ENCODE measurements around the gene ZNF426.
"Not testable (repeated sequence)": the region's sequence is repeated elsewhere in the genome, so short reads cannot be mapped to it uniquely, and the experiment has no call there.

Gene ZNF426

GRCh38 chr19:9538183-9539058, at the start of gene ZNF426:
Gene ZNF426 (minus strand): TSS chr19:9538645. CDS start chr19:9536232, 2,413 bp downstream.
- peak; percentile 87 to 90 for DNase-seq

DNA sequence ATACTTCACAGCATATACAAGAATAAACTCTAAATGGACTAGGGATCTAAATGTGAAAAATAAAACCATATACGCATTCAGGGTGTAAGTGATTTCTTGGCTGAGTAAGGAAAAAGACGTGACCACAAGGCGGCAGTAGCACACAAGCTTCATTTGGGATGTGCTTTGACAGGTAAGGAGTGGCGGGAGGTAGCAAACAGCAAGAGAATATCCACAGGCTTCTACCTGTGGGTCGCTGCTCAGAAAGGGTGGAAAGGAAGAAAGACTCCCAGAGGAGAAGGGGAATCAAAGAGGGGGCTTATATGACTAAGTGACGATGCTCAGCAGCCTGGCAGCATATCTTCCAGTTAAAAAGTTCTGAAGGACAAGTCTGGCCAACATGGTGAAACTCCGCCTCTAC, 48.3 kb upstream of the ZNF426 start:
- DNase-seq, result peak; percentile 25 to 64

DNA sequence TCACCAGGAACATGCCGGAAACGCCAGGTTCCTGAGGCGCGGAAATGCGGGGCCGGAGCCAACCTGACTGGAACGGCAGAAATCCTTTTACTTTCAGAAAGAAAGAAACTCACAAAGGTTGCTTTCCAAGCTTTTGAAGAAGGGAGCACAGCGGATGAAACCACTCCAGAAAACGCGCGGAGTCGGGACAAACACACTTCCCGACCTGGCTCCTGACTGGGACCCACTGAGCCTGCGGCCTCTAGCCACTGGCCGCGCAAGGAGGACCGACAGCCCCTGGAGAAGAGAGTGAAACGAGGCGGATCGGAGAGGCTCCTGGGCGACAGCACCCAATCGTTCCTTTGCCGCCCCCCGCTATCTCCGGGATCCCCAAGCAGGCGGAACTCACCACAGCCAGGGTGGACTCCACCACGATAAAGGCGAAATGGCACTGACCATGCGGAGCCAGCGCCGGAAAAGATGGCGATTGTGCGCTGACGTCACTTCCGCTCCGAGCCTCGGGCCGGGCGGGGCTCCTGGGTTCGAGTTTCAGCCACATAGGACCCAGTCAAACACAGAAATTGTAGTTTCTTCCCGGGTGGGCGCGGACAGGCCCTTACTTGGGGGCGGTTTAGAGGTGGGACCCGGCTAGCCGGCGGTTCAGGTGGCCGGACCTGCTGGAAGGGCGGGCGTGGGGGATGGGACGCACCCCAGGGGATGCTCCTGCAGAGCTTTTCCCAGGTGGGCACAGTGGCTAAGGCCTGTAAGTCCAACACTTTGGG, 45.8 kb upstream of the ZNF426 start, which contains the start of gene ZNF121:
Gene ZNF121, minus strand, starts transcription at position 432 of the 761 bp plus-strand sequence. CDS start 16,407 bp downstream, outside the sequence.
- peak; percentile 91 to 92 for DNase-seq

- not testable (repeated sequence) for DNase-seq
These were observed 43.8 kb upstream of the ZNF426 start for GRCh38 chr19:9582081-9582725.

- DNase-seq, result no peak
These were observed 42.3 kb upstream of the ZNF426 start for GRCh38 chr19:9580728-9581127.

DNA sequence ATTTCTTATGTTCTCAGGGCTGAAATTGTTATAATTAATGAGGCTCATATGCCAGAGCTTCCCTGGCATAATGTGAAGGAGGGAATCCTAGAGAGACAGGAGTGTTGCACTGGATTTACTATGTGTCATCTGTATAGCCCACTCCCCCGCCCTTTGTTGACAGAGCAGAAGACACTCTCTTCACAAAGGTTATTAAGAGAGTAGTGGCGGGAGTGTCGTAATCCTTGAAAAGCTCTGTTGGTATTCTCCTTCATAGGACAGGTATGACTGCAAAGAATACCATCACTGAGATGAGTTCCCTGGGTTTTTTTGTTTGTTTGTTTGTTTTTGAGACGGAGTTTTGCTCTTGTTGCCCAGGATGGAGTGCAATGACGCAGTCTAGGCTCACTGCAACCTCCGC, 31.8 kb upstream of the ZNF426 start:
- DNase-seq, result no peak

GRCh38 chr19:9566729-9567128, 28.3 kb upstream of the ZNF426 start:
- no peak for DNase-seq

GRCh38 chr19:9565900-9566705, 27.7 kb upstream of the ZNF426 start:
- DNase-seq, result no peak

DNA sequence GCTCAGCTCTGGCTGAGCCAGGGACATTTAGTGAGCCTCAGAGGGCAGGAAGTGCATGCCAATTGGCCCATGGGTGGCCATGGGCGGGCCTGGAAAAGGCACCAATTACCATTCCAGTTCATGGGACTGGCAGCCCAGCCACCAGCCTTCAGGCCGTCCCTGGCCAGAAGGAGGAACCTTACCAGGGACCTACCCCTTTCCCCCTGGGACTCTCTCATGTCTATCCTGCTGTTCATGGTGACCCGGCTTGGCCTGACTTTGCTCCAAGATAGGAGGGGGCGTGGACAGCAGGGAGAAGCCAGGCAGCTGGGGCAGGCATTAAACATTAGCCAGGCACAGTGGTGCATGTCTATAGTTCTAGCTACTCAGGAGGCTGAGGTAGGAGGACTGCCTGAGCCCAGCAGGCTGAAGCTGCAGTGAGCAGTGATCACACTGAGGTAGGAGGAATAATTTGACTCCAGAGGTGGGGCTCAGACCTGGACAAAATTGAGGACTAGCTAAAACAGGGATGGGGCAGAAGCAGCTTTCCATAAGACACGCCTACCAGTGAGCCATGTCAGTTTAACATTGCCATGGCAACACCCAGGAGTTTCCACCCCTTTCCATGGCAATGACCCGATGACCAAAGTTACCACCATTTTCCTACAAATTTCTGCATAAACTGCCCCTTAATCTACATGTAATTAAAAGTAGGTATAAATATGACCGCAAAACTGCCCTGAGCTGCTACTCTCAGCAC, 14.3 kb upstream of the ZNF426 start:
- no peak for DNase-seq

DNA sequence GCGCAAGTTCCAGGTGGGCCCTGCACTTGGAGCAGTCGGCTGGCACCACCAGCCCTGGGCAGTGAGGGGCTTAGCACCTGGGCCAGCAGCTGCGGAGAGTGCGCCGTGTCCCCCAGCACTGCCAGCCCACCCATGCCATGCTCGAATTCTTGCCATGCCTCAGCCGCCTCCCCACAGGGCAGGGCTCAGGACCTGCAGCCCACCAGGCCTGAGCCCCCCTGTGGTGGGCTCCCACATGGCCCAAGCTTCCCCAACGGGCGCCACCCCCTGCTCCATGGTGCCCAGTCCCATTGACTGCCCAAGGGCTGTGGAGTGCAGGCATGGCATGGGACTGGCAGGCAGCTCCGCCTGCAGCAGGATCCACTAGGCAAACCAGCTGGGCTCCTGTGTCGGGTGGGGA, 9.4 kb upstream of the ZNF426 start:
- no peak for DNase-seq

- DNase-seq, result not testable (repeated sequence)
These were observed 2.8 kb upstream of the ZNF426 start for GRCh38 chr19:9541281-9541680.

DNA sequence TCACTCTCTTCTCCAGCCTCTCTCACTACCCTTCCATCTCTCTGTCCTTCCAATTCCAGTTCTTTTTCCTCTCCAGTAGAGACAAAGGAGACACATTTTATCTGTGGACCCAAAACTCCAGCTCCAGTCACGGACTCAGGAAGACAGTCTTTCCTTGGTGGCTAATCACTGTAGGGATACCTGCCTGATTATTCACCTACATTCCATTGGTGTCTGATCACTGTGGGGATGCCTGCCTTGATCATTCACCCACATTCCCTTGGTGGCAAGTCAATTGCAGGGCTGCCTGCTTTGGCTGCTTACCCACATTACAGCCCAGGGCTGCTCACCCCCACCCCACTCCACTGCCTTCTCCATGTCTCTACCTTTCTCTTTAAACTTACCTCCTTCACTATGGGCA, 1.5 kb upstream of the ZNF426 start:
- not testable (repeated sequence) for DNase-seq

DNA sequence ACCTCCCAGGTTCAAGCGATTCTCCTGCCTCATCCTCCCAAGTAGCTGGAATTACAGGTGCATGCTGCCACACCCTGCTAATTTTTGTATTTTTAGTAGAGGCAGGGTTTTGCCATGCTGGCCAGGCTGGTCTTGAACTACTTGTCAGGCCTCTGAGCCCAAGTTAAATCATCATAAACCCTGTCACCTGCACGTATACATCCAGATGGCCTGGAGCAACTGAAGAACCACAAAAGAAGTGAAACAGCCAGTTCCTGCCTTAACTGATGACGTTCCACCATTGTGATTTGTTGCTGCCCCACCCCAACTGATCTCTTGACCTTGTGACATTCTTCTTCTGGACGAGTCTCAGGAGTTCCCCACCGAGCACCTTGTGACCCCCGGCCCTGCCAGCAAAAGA, 756 bp upstream of the ZNF426 start:
- DNase-seq, result not testable (repeated sequence)

- DNase-seq, result no peak
These were observed 2.5 kb downstream of the ZNF426 start for GRCh38 chr19:9535934-9536333.

GRCh38 chr19:9531933-9532332, 6.5 kb downstream of the ZNF426 start:
- no peak for DNase-seq

DNA sequence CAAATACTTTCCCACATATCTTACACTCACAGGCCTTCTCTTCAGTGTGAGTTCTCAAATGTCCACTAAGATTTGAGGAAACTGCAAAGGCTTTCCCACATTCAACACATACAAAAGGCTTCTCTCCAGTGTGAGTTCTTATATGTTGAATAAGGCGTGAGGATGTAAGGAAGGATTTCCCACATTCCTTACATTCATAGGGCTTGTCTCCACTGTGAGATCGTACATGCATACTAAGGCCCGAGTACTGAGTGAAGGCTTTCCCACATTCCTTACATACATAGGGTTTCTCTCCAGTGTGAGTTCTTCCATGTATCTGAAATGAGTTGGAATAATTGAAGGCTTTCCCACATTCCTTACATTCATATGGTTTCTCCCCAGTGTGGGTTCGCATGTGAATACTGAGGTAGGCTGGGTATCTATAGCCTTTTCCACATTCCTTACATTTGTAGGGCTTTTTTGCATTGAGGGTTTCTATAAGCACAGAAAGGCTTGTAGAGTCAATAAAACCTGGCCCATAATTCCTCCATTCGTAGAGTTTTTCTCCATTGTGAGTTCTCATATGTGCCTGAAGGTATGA, 9.6 kb downstream of the ZNF426 start:
- DNase-seq, result no peak

DNA sequence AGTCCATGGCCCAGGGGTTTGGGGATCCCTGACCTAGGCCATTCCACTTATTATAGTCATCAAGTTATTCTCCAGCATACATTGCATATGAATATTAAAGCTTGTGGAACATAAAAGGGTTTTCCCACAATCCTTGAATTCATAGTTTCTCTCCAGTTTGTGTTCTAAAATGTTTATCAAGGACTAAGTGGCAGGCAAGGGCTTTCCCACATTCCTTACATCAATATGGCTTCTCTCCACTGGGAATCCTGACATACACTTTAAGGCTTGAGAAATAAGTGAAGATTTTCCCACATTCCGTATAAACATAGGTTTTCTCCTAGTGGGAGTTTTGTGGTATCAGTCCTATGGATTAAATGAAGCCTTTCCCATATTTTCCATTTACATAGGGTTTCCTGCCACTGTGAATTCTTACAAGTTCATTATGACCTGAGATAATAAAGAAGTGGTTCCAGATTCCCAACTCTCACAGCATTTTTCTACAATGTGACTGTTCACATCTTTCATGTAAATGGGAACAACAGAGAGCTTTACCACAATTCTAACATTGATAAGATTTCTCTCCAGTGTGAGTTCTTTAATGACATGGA, 14.5 kb downstream of the ZNF426 start:
- DNase-seq, result no peak

- DNase-seq, result no peak
These were observed 31.2 kb downstream of the ZNF426 start for GRCh38 chr19:9507285-9507684.

DNA sequence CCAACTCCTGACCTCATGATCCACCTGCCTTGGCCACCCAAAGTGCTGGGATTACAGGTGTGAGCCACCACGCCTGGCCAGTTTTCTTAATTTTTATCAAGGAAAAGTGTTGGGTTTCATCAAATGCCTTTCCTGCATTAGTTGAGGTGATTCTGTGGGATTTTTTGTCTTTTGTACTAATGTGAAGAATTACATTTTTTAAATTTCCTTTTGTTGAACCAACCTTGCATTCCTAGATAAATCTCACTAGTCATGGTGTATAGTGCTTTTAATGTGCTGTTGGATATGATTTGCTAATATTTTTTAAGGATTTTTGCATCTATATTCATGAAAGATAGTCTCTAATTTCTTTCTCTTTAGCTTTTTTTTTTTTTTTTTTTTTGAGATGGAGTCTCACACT, 37.6 kb downstream of the ZNF426 start:
- no peak for DNase-seq

GRCh38 chr19:9498183-9498902, 40.1 kb downstream of the ZNF426 start, which contains the start of gene ZNF560:
Gene ZNF560 (minus strand): TSS chr19:9498616. CDS start chr19:9475313, 23,303 bp downstream.
- no peak for DNase-seq
